ENCODE measurements around the gene RABGAP1L.

- no peak for TF ChIP-seq POU2F2 (IDR thresholded peaks at IDR 0.05; ENCODE audit: low read depth, low read length)
- TF ChIP-seq POLR2A (IDR thresholded peaks at IDR 0.05; ENCODE audit: low read depth, low read length) = no peak
These were observed 372.4 kb downstream of the RABGAP1L start for GRCh38 chr1:174531751-174532150.
